ENCODE results near the gene CHRNE.
A peak's percentile ranks its signal among the peaks of the same experiment; 100 is the strongest.

Gene CHRNE

DNA sequence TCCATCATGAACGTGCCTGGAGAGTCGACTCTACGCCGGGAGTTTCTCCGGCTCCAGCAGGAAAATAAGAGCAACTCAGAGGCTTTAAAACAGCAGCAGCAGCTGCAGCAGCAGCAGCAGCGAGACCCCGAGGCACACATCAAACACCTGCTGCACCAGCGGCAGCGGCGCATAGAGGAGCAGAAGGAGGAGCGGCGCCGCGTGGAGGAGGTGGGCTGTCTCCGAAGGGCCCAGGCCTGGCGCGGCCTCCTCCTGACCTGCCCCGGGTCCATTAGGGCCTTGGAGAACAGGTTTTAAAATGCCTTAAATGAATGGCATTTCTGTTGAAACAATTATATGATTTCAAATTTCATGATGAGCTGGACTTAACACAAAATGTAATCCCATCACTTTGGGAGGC, 15.3 kb downstream of the CHRNE start:
- no peak for TF ChIP-seq YY1 (IDR thresholded peaks at IDR 0.05; ENCODE audit: low read depth)
- no peak for TF ChIP-seq RAD21 (IDR thresholded peaks at IDR 0.05; ENCODE audit: low read depth)
- TF ChIP-seq NFIC (IDR thresholded peaks at IDR 0.05): no peak
- TF ChIP-seq TAF1 (IDR thresholded peaks at IDR 0.05; ENCODE audit: low read depth): no peak
- no peak for TF ChIP-seq ZBTB7A (IDR thresholded peaks at IDR 0.05; ENCODE audit: low read depth)
- no peak for TF ChIP-seq EGR1 (IDR thresholded peaks at IDR 0.05)
- TF ChIP-seq REST (IDR thresholded peaks at IDR 0.05; ENCODE audit: low read depth): no peak
- TF ChIP-seq MAX (IDR thresholded peaks at IDR 0.05): no peak
- TF ChIP-seq FOXM1 (IDR thresholded peaks at IDR 0.05; ENCODE audit: borderline replicate concordance, low read depth): no peak
- TF ChIP-seq USF1 (IDR thresholded peaks at IDR 0.05): no peak
- TF ChIP-seq EP300 (IDR thresholded peaks at IDR 0.05; ENCODE audit: borderline replicate concordance): no peak
- TF ChIP-seq TEAD4 (IDR thresholded peaks at IDR 0.05): no peak
- TF ChIP-seq CEBPB (IDR thresholded peaks at IDR 0.05): no peak
- no peak for TF ChIP-seq TCF12 (IDR thresholded peaks at IDR 0.05; ENCODE audit: low read depth)

GRCh38 chr17:4886830-4887229, 16.1 kb downstream of the CHRNE start:
- TF ChIP-seq CREB1 (IDR thresholded peaks at IDR 0.05; ENCODE audit: low read depth): no peak
- no peak for TF ChIP-seq FOXM1 (IDR thresholded peaks at IDR 0.05; ENCODE audit: borderline replicate concordance, low read depth)
- no peak for TF ChIP-seq CEBPB (IDR thresholded peaks at IDR 0.05)
- TF ChIP-seq USF1 (IDR thresholded peaks at IDR 0.05): no peak
- TF ChIP-seq TEAD4 (IDR thresholded peaks at IDR 0.05): no peak
- TF ChIP-seq EGR1 (IDR thresholded peaks at IDR 0.05): no peak
- no peak for TF ChIP-seq NFIC (IDR thresholded peaks at IDR 0.05)
- TF ChIP-seq RAD21 (IDR thresholded peaks at IDR 0.05; ENCODE audit: low read depth): no peak
- TF ChIP-seq EP300 (IDR thresholded peaks at IDR 0.05; ENCODE audit: borderline replicate concordance): no peak
- TF ChIP-seq TCF12 (IDR thresholded peaks at IDR 0.05; ENCODE audit: low read depth): no peak

DNA sequence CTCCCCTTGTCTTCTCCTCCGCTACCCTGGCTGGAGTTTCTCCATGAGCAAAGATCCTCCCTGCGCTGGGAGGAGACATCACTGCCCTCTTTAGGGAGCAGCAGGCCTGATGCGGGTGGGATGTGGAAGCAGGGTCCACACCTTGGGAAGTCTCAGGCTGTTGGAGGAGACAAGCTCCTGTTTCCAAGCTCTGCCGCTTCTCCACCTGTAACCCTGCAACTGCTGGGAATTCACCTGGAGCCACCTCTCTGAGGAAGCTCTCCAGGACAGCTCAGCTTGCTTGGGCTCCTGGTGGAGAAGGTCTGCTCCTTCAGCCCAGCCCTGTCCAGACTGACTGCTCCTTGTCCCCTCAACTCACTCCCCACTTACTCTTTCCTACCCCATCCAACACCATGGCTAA, 18.4 kb downstream of the CHRNE start:
- TF ChIP-seq TEAD4 (IDR thresholded peaks at IDR 0.05): no peak

DNA sequence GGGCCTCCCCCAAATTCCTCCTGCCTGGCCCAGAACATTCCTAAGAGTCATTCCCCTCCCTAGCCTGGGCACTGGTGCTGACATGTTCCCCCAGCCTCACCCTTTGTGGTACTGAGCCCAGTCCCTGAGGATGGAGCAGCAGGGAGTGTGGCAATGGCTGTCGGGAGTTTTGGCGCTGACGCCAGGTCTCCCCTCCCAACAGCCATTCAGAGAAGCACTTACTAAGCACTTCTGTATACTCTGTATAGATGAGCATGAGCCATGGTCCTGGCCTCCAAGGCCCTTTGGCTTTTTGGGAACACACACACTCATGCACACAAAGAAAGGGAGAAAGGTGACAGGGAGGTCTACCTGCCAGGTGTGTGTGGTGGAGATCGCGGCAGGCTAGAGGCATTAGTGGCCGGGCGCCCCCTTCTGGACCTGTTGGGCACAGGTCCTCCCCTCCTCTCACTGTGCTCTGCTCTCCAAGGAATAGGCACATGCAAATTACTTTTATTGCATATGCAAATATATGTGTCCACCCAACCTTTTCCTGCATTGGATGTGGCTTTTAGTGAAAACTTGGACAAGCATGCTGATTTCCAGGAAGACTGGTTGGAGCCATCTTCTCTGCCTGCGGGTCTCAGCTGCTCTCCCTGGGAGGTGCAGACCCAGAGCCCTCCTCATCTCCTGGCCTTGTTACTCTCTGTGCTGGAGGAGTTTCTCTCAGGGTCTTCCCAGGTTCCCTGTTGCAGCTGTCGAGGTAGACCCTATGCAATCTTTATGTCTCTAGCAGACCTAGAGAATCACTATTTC, 20.9 kb downstream of the CHRNE start:
- TF ChIP-seq CEBPB (IDR thresholded peaks at IDR 0.05) (no peak), CREB1 (IDR thresholded peaks at IDR 0.05; ENCODE audit: low read depth) (no peak), USF1 (IDR thresholded peaks at IDR 0.05) (no peak), ZBTB7A (IDR thresholded peaks at IDR 0.05; ENCODE audit: low read depth) (no peak), RAD21 (IDR thresholded peaks at IDR 0.05; ENCODE audit: low read depth) (peak; percentile 79), TAF1 (IDR thresholded peaks at IDR 0.05; ENCODE audit: low read depth) (no peak), MAX (IDR thresholded peaks at IDR 0.05) (no peak)

- no peak for TF ChIP-seq EP300 (IDR thresholded peaks at IDR 0.05; ENCODE audit: borderline replicate concordance)
- no peak for TF ChIP-seq USF1 (IDR thresholded peaks at IDR 0.05)
- no peak for TF ChIP-seq EGR1 (IDR thresholded peaks at IDR 0.05)
- no peak for TF ChIP-seq CREB1 (IDR thresholded peaks at IDR 0.05; ENCODE audit: low read depth)
- no peak for TF ChIP-seq TEAD4 (IDR thresholded peaks at IDR 0.05)
- TF ChIP-seq TCF12 (IDR thresholded peaks at IDR 0.05; ENCODE audit: low read depth): no peak
- TF ChIP-seq TAF1 (IDR thresholded peaks at IDR 0.05; ENCODE audit: low read depth): no peak
- no peak for TF ChIP-seq CEBPB (IDR thresholded peaks at IDR 0.05)
- TF ChIP-seq REST (IDR thresholded peaks at IDR 0.05; ENCODE audit: low read depth): no peak
- no peak for TF ChIP-seq MAX (IDR thresholded peaks at IDR 0.05)
- no peak for TF ChIP-seq YY1 (IDR thresholded peaks at IDR 0.05; ENCODE audit: low read depth)
Measured at GRCh38 chr17:4880857-4881256, 22.0 kb downstream of the CHRNE start.

All from Ishikawa (cell line).